PC-3 (cell line): ENCODE data around the gene TTC6. TPM values are rescaled to one million over a fixed set of nuclear protein-coding genes. Genes with fewer than 3 reads are reported as not detected.
A peak's percentile ranks its signal among the peaks of the same experiment; 100 is the strongest.

Experiments
- ATAC-seq: fragments of 200-7000 bp; cut with Tn5 transposase; 2 replicates; pipeline ENCODE4 v1.9.1; 2020; ENCODE audit warnings: mild to moderate bottlenecking, moderate library complexity
- BruUV-seq: library from RNA; stranded (reverse); fragments of 400-500 nt; replicated peaks from 2 replicates; lab custom pipeline; 2021; lab: Mats Ljungman, UMichigan
- CTCF ChIA-PET: fragments of 300-600 bp; sonication (Branson Sonifier 250); formaldehyde crosslinking; loops from one replicate; lab custom pipeline; 2022; ENCODE audit warnings: antibody characterized with exemption; lab: Charles Lee
- POLR2A ChIA-PET: fragments of 300-600 bp; sonication (Branson Sonifier 250); formaldehyde crosslinking; loops from one replicate; lab custom pipeline; 2022; ENCODE audit warnings: antibody characterized with exemption; ENCODE audit not compliant: unreplicated experiment; lab: Charles Lee
- DNase-seq: peaks from one replicate; pipeline ENCODE4 v3.0.0-alpha.2; 2015
- H2AFZ ChIP-seq: fragments of 300-600 bp; sonication (generic); 2 replicates; pipeline ENCODE4 v1.6.0; 2016; ENCODE audit warnings: antibody characterized with exemption, low read length
- H3F3A ChIP-seq: fragments of 300-600 bp; sonication (generic); one replicate; pipeline ENCODE4 v1.6.0; 2017; ENCODE audit warnings: antibody characterized with exemption, low read length, control low read depth, mild to moderate bottlenecking; ENCODE audit not compliant: unreplicated experiment
- H3K27ac ChIP-seq: fragments of 300-600 bp; sonication (generic); 2 replicates; pipeline ENCODE4 v1.5.1; 2016; ENCODE audit warnings: mild to moderate bottlenecking, low read length
- H3K27me3 ChIP-seq: fragments of 300-600 bp; sonication (generic); 2 replicates; pipeline ENCODE4 v1.6.1; 2016; ENCODE audit warnings: low read length, mixed read lengths
- H3K36me3 ChIP-seq: fragments of 300-600 bp; sonication (generic); 2 replicates; pipeline ENCODE4 v1.6.1; 2016; ENCODE audit warnings: low read depth, mixed run types, low read length, mixed read lengths
- H3K4me1 ChIP-seq: fragments of 300-600 bp; sonication (generic); 2 replicates; pipeline ENCODE4 v1.5.1; 2016; ENCODE audit warnings: low read length; ENCODE audit not compliant: insufficient read depth
- H3K4me2 ChIP-seq: fragments of 300-600 bp; sonication (generic); 2 replicates; pipeline ENCODE4 v1.6.0; 2016; ENCODE audit warnings: low read length
- H3K4me3 ChIP-seq: fragments of 300-600 bp; sonication (generic); 2 replicates; pipeline ENCODE4 v1.5.1; 2016; ENCODE audit warnings: mild to moderate bottlenecking, low read length, mixed read lengths
- H3K79me2 ChIP-seq: fragments of 300-600 bp; sonication (generic); 2 replicates; pipeline ENCODE4 v1.6.1; 2017; ENCODE audit warnings: low read length, mixed read lengths
- H3K9ac ChIP-seq: fragments of 300-600 bp; sonication (generic); 2 replicates; pipeline ENCODE4 v1.6.0; 2016; ENCODE audit warnings: mild to moderate bottlenecking, low read length
- H3K9me2 ChIP-seq: fragments of 300-600 bp; sonication (generic); replicated peaks from 2 replicates; pipeline ENCODE4 v1.6.1; 2016; ENCODE audit warnings: mixed run types, low read length, mixed read lengths
- H3K9me3 ChIP-seq: fragments of 300-600 bp; sonication (generic); 2 replicates; pipeline ENCODE4 v1.6.1; 2016; ENCODE audit warnings: low read length, mixed read lengths
- H4K20me1 ChIP-seq: fragments of 300-600 bp; sonication (generic); 2 replicates; pipeline ENCODE4 v1.6.1; 2016; ENCODE audit warnings: low read length, mixed read lengths
- EZH2 ChIP-seq: fragments of 300-600 bp; sonication (generic); IDR thresholded peaks from one replicate; pipeline ENCODE4 v1.6.1; 2017; ENCODE audit warnings: antibody characterized with exemption, mild to moderate bottlenecking, low read length; ENCODE audit not compliant: unreplicated experiment
- EZH2phosphoT487 ChIP-seq: fragments of 300-600 bp; sonication (generic); IDR thresholded peaks from 2 replicates; pipeline ENCODE4 v1.6.1; 2018; ENCODE audit warnings: mild to moderate bottlenecking, antibody characterized with exemption, low read length, borderline replicate concordance
- intact Hi-C: fragments of 100-400 bp; cut with micrococcal nuclease; formaldehyde crosslinking; loops from 2 replicates; pipeline ENCODE4 v1.9.0; 2023
- total RNA-seq: library from RNA; depleted of rRNA; stranded (reverse); fragments of >200 nt; gene quantifications from 2 replicates; pipeline ENCODE4 v1.2.3, GENCODE V29; 2014
- TF ChIP-seq, protein P1 (sequence below): fragments of 300-600 bp; sonication (generic); conservative IDR thresholded peaks from 2 replicates; pipeline ENCODE4 v1.5.1; 2017; ENCODE audit warnings: antibody characterized with exemption, low read depth, mild to moderate bottlenecking, low read length

TTC6 gene
- total RNA-seq, 1 experiment from 2014 or later = 13.4 TPM

DNA sequence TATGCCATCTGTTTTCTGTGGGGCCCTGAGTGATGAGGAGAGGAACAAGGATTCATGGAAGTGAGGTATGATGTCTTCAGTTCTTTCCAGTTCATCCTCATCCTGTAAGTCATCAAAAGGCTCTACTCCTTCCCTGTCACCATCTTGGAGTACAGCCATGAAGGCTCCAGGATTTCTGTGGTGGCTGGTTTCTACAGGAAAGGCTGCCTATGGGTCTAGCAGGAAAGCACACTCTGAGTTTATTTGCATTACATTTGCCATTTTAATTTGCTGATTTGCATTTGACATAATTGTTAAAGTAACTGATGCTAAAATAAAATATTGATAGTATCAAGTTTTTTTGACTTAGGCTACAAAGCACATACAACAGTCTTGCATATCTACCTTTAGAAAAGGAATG, 11.2 kb downstream of the TTC6 start:
- TF ChIP-seq, protein P1, sequence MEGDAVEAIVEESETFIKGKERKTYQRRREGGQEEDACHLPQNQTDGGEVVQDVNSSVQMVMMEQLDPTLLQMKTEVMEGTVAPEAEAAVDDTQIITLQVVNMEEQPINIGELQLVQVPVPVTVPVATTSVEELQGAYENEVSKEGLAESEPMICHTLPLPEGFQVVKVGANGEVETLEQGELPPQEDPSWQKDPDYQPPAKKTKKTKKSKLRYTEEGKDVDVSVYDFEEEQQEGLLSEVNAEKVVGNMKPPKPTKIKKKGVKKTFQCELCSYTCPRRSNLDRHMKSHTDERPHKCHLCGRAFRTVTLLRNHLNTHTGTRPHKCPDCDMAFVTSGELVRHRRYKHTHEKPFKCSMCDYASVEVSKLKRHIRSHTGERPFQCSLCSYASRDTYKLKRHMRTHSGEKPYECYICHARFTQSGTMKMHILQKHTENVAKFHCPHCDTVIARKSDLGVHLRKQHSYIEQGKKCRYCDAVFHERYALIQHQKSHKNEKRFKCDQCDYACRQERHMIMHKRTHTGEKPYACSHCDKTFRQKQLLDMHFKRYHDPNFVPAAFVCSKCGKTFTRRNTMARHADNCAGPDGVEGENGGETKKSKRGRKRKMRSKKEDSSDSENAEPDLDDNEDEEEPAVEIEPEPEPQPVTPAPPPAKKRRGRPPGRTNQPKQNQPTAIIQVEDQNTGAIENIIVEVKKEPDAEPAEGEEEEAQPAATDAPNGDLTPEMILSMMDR = no peak
- no peak for TF ChIP-seq EZH2phosphoT487
- no peak for TF ChIP-seq EZH2
- BruUV-seq = no TSS peak
- ChIA-PET CTCF (no interaction called here), POLR2A (no interaction called here)
- no peak overlapping the region for H3K4me2 ChIP-seq
- peaks cover 5% of the 10 kb centered on the region; the same call in 1 of the 2 replicates for H3K36me3 ChIP-seq
- no peaks in the 10 kb centered on the region for H3K27me3 ChIP-seq
- intact Hi-C loops = no loop called here
- no peak overlapping the region for H3K9ac ChIP-seq
- no peaks in the 10 kb centered on the region for H3K9me3 ChIP-seq
- ATAC-seq = no peak
- no peak for DNase-seq
- no peaks in the 10 kb centered on the region for H3F3A ChIP-seq
- H2AFZ ChIP-seq = no peak overlapping the region
- H3K4me1 ChIP-seq = no peaks in the 10 kb centered on the region
- H3K4me3 ChIP-seq = no peak overlapping the region
- H3K27ac ChIP-seq = no peak overlapping the region
- H3K9me2 ChIP-seq = no peaks in the 10 kb centered on the region
- no peaks in the 10 kb centered on the region for H4K20me1 ChIP-seq
- H3K79me2 ChIP-seq = peaks cover under 1% of the 10 kb centered on the region; the same call in 1 of the 2 replicates

DNA sequence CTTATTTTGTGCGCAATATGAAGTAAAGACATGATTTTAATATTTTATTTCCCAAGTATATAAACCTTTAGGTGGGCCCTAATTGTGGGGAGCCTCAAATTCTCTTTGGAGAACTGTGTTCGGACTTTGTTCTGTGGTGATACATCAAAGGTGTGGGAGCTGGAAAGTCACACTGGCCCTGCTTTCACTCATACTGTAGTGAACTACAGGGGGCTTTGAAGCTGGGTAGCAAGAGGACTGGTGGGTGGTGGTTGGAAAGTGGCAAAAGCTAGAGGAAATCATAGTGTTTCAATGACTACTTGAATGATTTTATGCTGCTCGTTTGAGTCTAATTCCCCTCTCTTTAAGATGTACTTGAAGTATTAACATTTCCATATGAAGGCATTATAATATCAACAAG, 13.2 kb downstream of the TTC6 start:
- DNase-seq (no peak), ATAC-seq (no peak)
- Histone ChIP-seq H3K79me2 (no peaks in the 10 kb centered on the region), H3K4me3 (no peak overlapping the region), H3K9me3 (0 out of 2 replicates have a peak, but pooled peaks cover 3% of the 10 kb centered on the region), H3K27ac (no peak overlapping the region), H3K36me3 (peaks cover 18% of the 10 kb centered on the region; the same call in 1 of the 2 replicates), H3K4me1 (no peaks in the 10 kb centered on the region), H3K9ac (no peak overlapping the region), H4K20me1 (no peaks in the 10 kb centered on the region), H3K27me3 (no peaks in the 10 kb centered on the region), H3K9me2 (no peaks in the 10 kb centered on the region), H3K4me2 (no peak overlapping the region), H3F3A (no peaks in the 10 kb centered on the region), H2AFZ (no peak overlapping the region)
- TSS peak; percentile 2 for BruUV-seq
- POLR2A ChIA-PET = no interaction called here
- TF ChIP-seq, protein P1 = no peak
- TF ChIP-seq EZH2 (no peak), EZH2phosphoT487 (no peak)
- intact Hi-C loops = no loop called here
- CTCF ChIA-PET = no interaction called here

GRCh38 chr14:37610945-37611523, 15.6 kb downstream of the TTC6 start:
- POLR2A ChIA-PET = no interaction called here
- H3K9ac ChIP-seq = no peak overlapping the region
- H3K79me2 ChIP-seq = no peaks in the 10 kb centered on the region
- ATAC-seq (no peak), DNase-seq (no peak)
- CTCF ChIA-PET = no interaction called here
- H3K4me3 ChIP-seq = no peak overlapping the region
- no peak overlapping the region for H2AFZ ChIP-seq
- H3K36me3 ChIP-seq = peaks cover 37% of the 10 kb centered on the region
- H3K9me2 ChIP-seq = no peaks in the 10 kb centered on the region
- no peaks in the 10 kb centered on the region for H4K20me1 ChIP-seq
- TF ChIP-seq, protein P1 = no peak
- no peak for TF ChIP-seq EZH2phosphoT487
- TF ChIP-seq EZH2 = no peak
- H3K4me2 ChIP-seq = no peak overlapping the region
- no TSS peak for BruUV-seq
- H3K27ac ChIP-seq = no peak overlapping the region
- H3F3A ChIP-seq = peaks cover 3% of the 10 kb centered on the region
- no peaks in the 10 kb centered on the region for H3K4me1 ChIP-seq
- peaks cover 23% of the 10 kb centered on the region for H3K9me3 ChIP-seq
- no peaks in the 10 kb centered on the region for H3K27me3 ChIP-seq
- intact Hi-C loops = no loop called here
